Measurements from ENCODE around the gene STXBP4. TPM values are rescaled to one million over a fixed set of nuclear protein-coding genes. Genes with fewer than 3 reads are reported as not detected.

The STXBP4 gene
- polyA plus RNA-seq, 1 donor (not counting 4 experiments of a cell fraction or from before 2014, with no cell fraction given), result 4.2 TPM

- Histone ChIP-seq H3K9me3 (ENCODE audit: control insufficient read depth, low read depth, low read length) (no peaks in the 10 kb centered on the region), H3K4me2 (ENCODE audit: control insufficient read depth, extremely low read depth, insufficient read depth, low read depth, low read length) (no peak overlapping the region), H3K4me3 (ENCODE audit: control insufficient read depth in 2 of 3, extremely low read depth in 1 of 3, insufficient read depth in 2 of 3, low read depth in 1 of 3, low read length in 3 of 3) (no peak overlapping the region), H3K27me3 (ENCODE audit: control insufficient read depth, extremely low read depth, insufficient read depth, low read length) (no peaks in the 10 kb centered on the region), H3K79me2 (ENCODE audit: control insufficient read depth, insufficient read depth, low read length) (no peaks in the 10 kb centered on the region), H3K9ac (ENCODE audit: control insufficient read depth, extremely low read depth, insufficient read depth, low read length) (no peak overlapping the region), H4K20me1 (ENCODE audit: control insufficient read depth, extremely low read depth, insufficient read depth, low read length) (no peaks in the 10 kb centered on the region), H2AFZ (ENCODE audit: control insufficient read depth, low read length) (no peak overlapping the region), H3K27ac (ENCODE audit: control insufficient read depth, insufficient read depth, low read length) (no peak overlapping the region), H3K4me1 (ENCODE audit: control insufficient read depth, extremely low read depth, insufficient read depth, low read length) (peaks cover 10% of the 10 kb centered on the region), H3K9me1 (ENCODE audit: control insufficient read depth, extremely low read depth, insufficient read depth, low read length) (no peaks in the 10 kb centered on the region), H3K36me3 (ENCODE audit: control insufficient read depth in 2 of 2, extremely low read depth in 1 of 2, insufficient read depth in 2 of 2, low read length in 2 of 2) (no peaks in the 10 kb centered on the region)
- TF ChIP-seq EZH2 (IDR thresholded peaks at IDR 0.05; ENCODE audit: low read length), result no peak
- dilution Hi-C loops (cut with MboI; ENCODE audit: extremely low pct_ligation_motif_present, low sequenced_read_pairs), result no loop called here
- DNase-seq (ENCODE audit: low read depth, low spot score), result no peak
- no peak for FAIRE-seq
These were observed 91.2 kb downstream of the STXBP4 start for GRCh38 chr17:55059724-55060123.

- Histone ChIP-seq H2AFZ (ENCODE audit: control insufficient read depth, low read length) (no peak overlapping the region), H3K9me1 (ENCODE audit: control insufficient read depth, extremely low read depth, insufficient read depth, low read length) (no peaks in the 10 kb centered on the region), H3K9me3 (ENCODE audit: control insufficient read depth, low read depth, low read length) (no peaks in the 10 kb centered on the region), H3K27me3 (ENCODE audit: control insufficient read depth, extremely low read depth, insufficient read depth, low read length) (no peaks in the 10 kb centered on the region), H3K27ac (ENCODE audit: control insufficient read depth, insufficient read depth, low read length) (no peak overlapping the region), H3K4me1 (ENCODE audit: control insufficient read depth, extremely low read depth, insufficient read depth, low read length) (peaks cover 14% of the 10 kb centered on the region), H3K4me2 (ENCODE audit: control insufficient read depth, extremely low read depth, insufficient read depth, low read depth, low read length) (peak overlapping the region; percentile 16), H3K79me2 (ENCODE audit: control insufficient read depth, insufficient read depth, low read length) (no peaks in the 10 kb centered on the region), H3K9ac (ENCODE audit: control insufficient read depth, extremely low read depth, insufficient read depth, low read length) (no peak overlapping the region), H4K20me1 (ENCODE audit: control insufficient read depth, extremely low read depth, insufficient read depth, low read length) (no peaks in the 10 kb centered on the region), H3K4me3 (ENCODE audit: control insufficient read depth in 2 of 3, extremely low read depth in 1 of 3, insufficient read depth in 2 of 3, low read depth in 1 of 3, low read length in 3 of 3) (no peak overlapping the region), H3K36me3 (ENCODE audit: control insufficient read depth in 2 of 2, extremely low read depth in 1 of 2, insufficient read depth in 2 of 2, low read length in 2 of 2) (no peaks in the 10 kb centered on the region)
- FAIRE-seq (peak; percentile 81), DNase-seq (ENCODE audit: low read depth, low spot score) (peak; percentile 33)
- TF ChIP-seq CTCF (optimal IDR thresholded peaks at IDR 0.05 in 1 of 3, IDR thresholded peaks at IDR 0.05 in 1 of 3, conservative IDR thresholded peaks at IDR 0.05 in 1 of 3; ENCODE audit: extremely low read depth in 1 of 3, insufficient read depth in 2 of 3, low read length in 3 of 3) (no peak), EZH2 (IDR thresholded peaks at IDR 0.05; ENCODE audit: low read length) (no peak)
- dilution Hi-C loops (cut with MboI; ENCODE audit: extremely low pct_ligation_motif_present, low sequenced_read_pairs), result no loop called here
These were observed 94.4 kb downstream of the STXBP4 start for GRCh38 chr17:55062921-55063320.
